Prostate gland (tissue), 2 donors: ENCODE data around the gene NET1.

Experiments used
- POLR2A ChIP-seq: fragments of 450-650 bp; IDR thresholded peaks from one replicate; pipeline ENCODE4 v1.6.1; 2016; ENCODE audit warnings: antibody characterized with exemption, mild to moderate bottlenecking
- TF ChIP-seq, protein P1 (sequence below), 4 experiments: fragments of 200-600 bp in 2 of 4; fragments of 450-650 bp in 2 of 4; sonication (generic) in 2 of 4; IDR thresholded peaks; 1 replicate in 3 of 4; 2 replicates in 1 of 4; pipeline ENCODE4 v1.5.1; 2016 to 2019; ENCODE audit warnings: antibody characterized with exemption in 4 of 4, mild to moderate bottlenecking in 2 of 4, moderate library complexity in 2 of 4

DNA sequence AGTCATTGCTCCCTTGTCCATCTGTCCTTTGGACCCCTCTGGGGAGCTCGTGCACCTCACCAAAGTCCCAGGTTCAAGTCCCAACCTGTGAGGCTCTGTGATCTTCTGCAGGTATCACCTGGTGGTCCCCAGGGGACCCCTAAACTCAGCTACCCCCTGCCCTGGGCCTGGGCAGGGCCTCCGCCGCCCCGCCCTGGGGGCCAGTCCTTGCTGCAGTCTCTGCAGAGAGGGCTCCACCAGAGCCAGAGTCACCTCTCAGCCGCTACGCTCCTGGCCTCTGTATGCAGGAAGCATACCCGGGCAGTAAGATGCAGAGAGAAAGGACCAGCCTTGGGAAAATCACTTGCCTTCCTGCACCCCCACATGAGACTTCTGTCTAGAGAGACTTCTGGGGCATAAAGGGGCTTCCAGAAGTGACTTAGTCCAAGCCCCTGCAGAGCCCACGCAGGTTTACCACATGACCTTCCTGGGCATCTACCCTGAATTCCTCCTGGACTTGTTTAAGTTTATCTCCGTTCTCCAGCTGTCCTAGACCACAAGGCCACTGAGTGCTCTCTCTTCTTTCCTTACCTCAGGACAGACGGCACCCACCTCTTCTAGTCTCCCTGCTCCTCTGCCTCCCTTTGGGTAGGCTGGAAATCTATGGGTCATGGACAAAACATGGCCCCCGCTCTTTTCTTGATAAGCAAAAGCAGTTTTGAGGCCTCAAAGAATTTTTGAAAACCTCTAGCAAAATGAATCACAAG lies 65.8 kb downstream of the NET1 start:
- TF ChIP-seq, protein P1, sequence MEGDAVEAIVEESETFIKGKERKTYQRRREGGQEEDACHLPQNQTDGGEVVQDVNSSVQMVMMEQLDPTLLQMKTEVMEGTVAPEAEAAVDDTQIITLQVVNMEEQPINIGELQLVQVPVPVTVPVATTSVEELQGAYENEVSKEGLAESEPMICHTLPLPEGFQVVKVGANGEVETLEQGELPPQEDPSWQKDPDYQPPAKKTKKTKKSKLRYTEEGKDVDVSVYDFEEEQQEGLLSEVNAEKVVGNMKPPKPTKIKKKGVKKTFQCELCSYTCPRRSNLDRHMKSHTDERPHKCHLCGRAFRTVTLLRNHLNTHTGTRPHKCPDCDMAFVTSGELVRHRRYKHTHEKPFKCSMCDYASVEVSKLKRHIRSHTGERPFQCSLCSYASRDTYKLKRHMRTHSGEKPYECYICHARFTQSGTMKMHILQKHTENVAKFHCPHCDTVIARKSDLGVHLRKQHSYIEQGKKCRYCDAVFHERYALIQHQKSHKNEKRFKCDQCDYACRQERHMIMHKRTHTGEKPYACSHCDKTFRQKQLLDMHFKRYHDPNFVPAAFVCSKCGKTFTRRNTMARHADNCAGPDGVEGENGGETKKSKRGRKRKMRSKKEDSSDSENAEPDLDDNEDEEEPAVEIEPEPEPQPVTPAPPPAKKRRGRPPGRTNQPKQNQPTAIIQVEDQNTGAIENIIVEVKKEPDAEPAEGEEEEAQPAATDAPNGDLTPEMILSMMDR (IDR thresholded peaks at IDR 0.05), result no peak
- no peak for TF ChIP-seq POLR2A
